DMS 273 treated with DMSO at 0.1 percent for 48 hours (cell line): Measurements from ENCODE around the gene TRAPPC1.

Source experiments
- DNase-seq: peaks from one replicate; lab custom pipeline; 2025; lab: John Stamatoyannopoulos, UW

The TRAPPC1 gene

GRCh38 chr17:7897090-7897489 lies 34.7 kb downstream of the TRAPPC1 start:
- no peak for DNase-seq

GRCh38 chr17:7894866-7895265 lies 36.9 kb downstream of the TRAPPC1 start:
- no peak for DNase-seq

- no peak for DNase-seq
Observed at GRCh38 chr17:7894226-7894625, 37.5 kb downstream of the TRAPPC1 start.

GRCh38 chr17:7893187-7893880 lies 38.4 kb downstream of the TRAPPC1 start:
- no peak for DNase-seq

GRCh38 chr17:7889166-7889955 lies 42.4 kb downstream of the TRAPPC1 start:
- DNase-seq, result peak; percentile 91

GRCh38 chr17:7888184-7888920 lies 43.4 kb downstream of the TRAPPC1 start, which contains the start of gene CHD3:
Gene CHD3, plus strand, starts transcription at chr17:7888789. Its CDS starts 212 bp downstream, at chr17:7889001.
- DNase-seq, result no peak

- DNase-seq, result peak; percentile 90
Observed at GRCh38 chr17:7887482-7888183, 44.1 kb downstream of the TRAPPC1 start.

- DNase-seq, result peak; percentile 75
Observed at GRCh38 chr17:7887038-7887481, 44.7 kb downstream of the TRAPPC1 start.

- DNase-seq, result peak; percentile 8
Observed at GRCh38 chr17:7886227-7887037, 45.3 kb downstream of the TRAPPC1 start.

GRCh38 chr17:7885367-7886226 lies 46.1 kb downstream of the TRAPPC1 start:
- DNase-seq, result no peak

- no peak for DNase-seq
Observed at GRCh38 chr17:7884581-7885366, 47.0 kb downstream of the TRAPPC1 start.

- DNase-seq, result no peak
Observed at GRCh38 chr17:7883781-7884386, 47.9 kb downstream of the TRAPPC1 start.

GRCh38 chr17:7882629-7883028 lies 49.1 kb downstream of the TRAPPC1 start:
- DNase-seq, result no peak

- DNase-seq, result no peak
Observed at GRCh38 chr17:7882068-7882467, 49.7 kb downstream of the TRAPPC1 start.

GRCh38 chr17:7881276-7882054 lies 50.3 kb downstream of the TRAPPC1 start:
- peak; percentile 73 for DNase-seq
